Thyroid gland (tissue), 4 donors: ENCODE results near the gene NR6A1.

Experiments
- POLR2A ChIP-seq, 2 donors: fragments of 450-650 bp; IDR thresholded peaks; one replicate each; pipeline ENCODE4 v1.6.1; 2017; ENCODE audit warnings: antibody characterized with exemption in 2 of 2, mild to moderate bottlenecking in 2 of 2, moderate library complexity in 1 of 2
- TF ChIP-seq, protein P1 (sequence below), 6 experiments: fragments of 200-600 bp in 3 of 6; fragments of 450-650 bp in 3 of 6; sonication (generic) in 3 of 6; IDR thresholded peaks; one replicate each; pipeline ENCODE4 v1.5.1; 2016 to 2019; ENCODE audit warnings: antibody characterized with exemption in 6 of 6, mild to moderate bottlenecking in 2 of 6, inconsistent platforms in 1 of 6, moderate library complexity in 1 of 6

GRCh38 chr9:124661271-124661670 is 109.8 kb downstream of the NR6A1 start:
- TF ChIP-seq, protein P1, sequence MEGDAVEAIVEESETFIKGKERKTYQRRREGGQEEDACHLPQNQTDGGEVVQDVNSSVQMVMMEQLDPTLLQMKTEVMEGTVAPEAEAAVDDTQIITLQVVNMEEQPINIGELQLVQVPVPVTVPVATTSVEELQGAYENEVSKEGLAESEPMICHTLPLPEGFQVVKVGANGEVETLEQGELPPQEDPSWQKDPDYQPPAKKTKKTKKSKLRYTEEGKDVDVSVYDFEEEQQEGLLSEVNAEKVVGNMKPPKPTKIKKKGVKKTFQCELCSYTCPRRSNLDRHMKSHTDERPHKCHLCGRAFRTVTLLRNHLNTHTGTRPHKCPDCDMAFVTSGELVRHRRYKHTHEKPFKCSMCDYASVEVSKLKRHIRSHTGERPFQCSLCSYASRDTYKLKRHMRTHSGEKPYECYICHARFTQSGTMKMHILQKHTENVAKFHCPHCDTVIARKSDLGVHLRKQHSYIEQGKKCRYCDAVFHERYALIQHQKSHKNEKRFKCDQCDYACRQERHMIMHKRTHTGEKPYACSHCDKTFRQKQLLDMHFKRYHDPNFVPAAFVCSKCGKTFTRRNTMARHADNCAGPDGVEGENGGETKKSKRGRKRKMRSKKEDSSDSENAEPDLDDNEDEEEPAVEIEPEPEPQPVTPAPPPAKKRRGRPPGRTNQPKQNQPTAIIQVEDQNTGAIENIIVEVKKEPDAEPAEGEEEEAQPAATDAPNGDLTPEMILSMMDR (IDR thresholded peaks at IDR 0.05): no peak
- TF ChIP-seq POLR2A (IDR thresholded peaks at IDR 0.05): no peak
